WTC11 (cell line): Measurements from ENCODE around the gene MYO1A. TPM values are rescaled to one million over a fixed set of nuclear protein-coding genes. Genes with fewer than 3 reads are reported as not detected.

Experiments used
- ATAC-seq: fragments of 200-7000 bp; cut with Tn5 transposase; 2 replicates; pipeline ENCODE4 v1.10.0; 2021; ENCODE audit warnings: mild to moderate bottlenecking, moderate library complexity
- CTCF ChIA-PET: fragments of 300-600 bp; sonication (Branson Sonifier 250); formaldehyde crosslinking; loops from one replicate; lab custom pipeline; 2021; ENCODE audit warnings: antibody characterized with exemption; lab: Charles Lee
- POLR2A ChIA-PET: fragments of 350-600 bp; sonication (Branson Sonifier 250); formaldehyde crosslinking; loops from one replicate; lab custom pipeline; 2021; ENCODE audit warnings: antibody characterized with exemption; lab: Charles Lee
- DNase-seq: peaks from one replicate; pipeline ENCODE4 v3.0.0; 2021; ENCODE audit warnings: low spot score
- H3K27ac Mint-ChIP-seq: 2 replicates; pipeline ENCODE4 v1.8.0; 2021; ENCODE audit warnings: mixed read lengths
- H3K27me3 Mint-ChIP-seq: 2 replicates; pipeline ENCODE4 v1.8.0; 2021; ENCODE audit warnings: low read depth, mild to moderate bottlenecking, moderate library complexity, mixed read lengths
- H3K36me3 Mint-ChIP-seq: 2 replicates; pipeline ENCODE4 v1.8.0; 2021; ENCODE audit warnings: mixed read lengths
- H3K4me1 Mint-ChIP-seq: 2 replicates; pipeline ENCODE4 v1.8.0; 2022; ENCODE audit warnings: mixed read lengths
- H3K4me3 Mint-ChIP-seq: 2 replicates; pipeline ENCODE4 v1.8.0; 2021; ENCODE audit warnings: mild to moderate bottlenecking, moderate library complexity, mixed read lengths
- H3K9me3 Mint-ChIP-seq: 2 replicates; pipeline ENCODE4 v1.8.0; 2021; ENCODE audit warnings: mixed read lengths
- ATF2 ChIP-seq: sonication (generic); formaldehyde crosslinking; IDR thresholded peaks from 2 replicates; pipeline ENCODE4 v1.8.1; 2022; ENCODE audit warnings: low read depth, missing genetic modification reagents, borderline replicate concordance
- CBFB ChIP-seq: sonication (generic); formaldehyde crosslinking; IDR thresholded peaks from 2 replicates; pipeline ENCODE4 v1.8.1; 2022; ENCODE audit warnings: mild to moderate bottlenecking, low read depth, missing genetic modification reagents
- CTCF ChIP-seq: fragments of 200-600 bp; IDR thresholded peaks from 2 replicates; pipeline ENCODE4 v1.8.0; 2022; ENCODE audit warnings: antibody characterized with exemption
- IRF1 ChIP-seq: sonication (generic); formaldehyde crosslinking; IDR thresholded peaks from 2 replicates; pipeline ENCODE4 v1.8.0; 2023; ENCODE audit warnings: missing genetic modification reagents
- PRDM15 ChIP-seq: sonication (generic); formaldehyde crosslinking; IDR thresholded peaks from 2 replicates; pipeline ENCODE4 v1.8.0; 2022; ENCODE audit warnings: missing genetic modification reagents
- STAT6 ChIP-seq: sonication (generic); formaldehyde crosslinking; conservative IDR thresholded peaks from 2 replicates; pipeline ENCODE4 v1.8.1; 2023; ENCODE audit warnings: mild to moderate bottlenecking, low read depth, missing genetic modification reagents, moderate library complexity
- TP53 ChIP-seq: sonication (generic); formaldehyde crosslinking; IDR thresholded peaks from 2 replicates; pipeline ENCODE4 v1.8.1; 2023; ENCODE audit warnings: mild to moderate bottlenecking, missing genetic modification reagents
- USF2 ChIP-seq: sonication (generic); formaldehyde crosslinking; IDR thresholded peaks from 2 replicates; pipeline ENCODE4 v1.8.1; 2023; ENCODE audit warnings: mild to moderate bottlenecking, missing genetic modification reagents, moderate library complexity
- ZNF396 ChIP-seq: fragments of 250-450 bp; sonication (Bioruptor Pico); IDR thresholded peaks from 2 replicates; pipeline ENCODE4 v1.8.0; 2021; ENCODE audit warnings: mild to moderate bottlenecking, moderate library complexity, borderline replicate concordance
- ZNF425 ChIP-seq: fragments of 250-450 bp; sonication (Bioruptor Pico); conservative IDR thresholded peaks from 2 replicates; pipeline ENCODE4 v1.9.0; 2021; ENCODE audit warnings: mild to moderate bottlenecking
- ZNF512 ChIP-seq: sonication (generic); formaldehyde crosslinking; IDR thresholded peaks from 2 replicates; pipeline ENCODE4 v1.8.1; 2022; ENCODE audit warnings: missing genetic modification reagents, borderline replicate concordance
- total RNA-seq: library from RNA; stranded (reverse); gene quantifications from 3 replicates; pipeline ENCODE4 v1.2.3, GENCODE V29; 2021

MYO1A gene
- total RNA-seq, 1 experiment from 2014 or later: 0.87 TPM

GRCh38 chr12:57044889-57045288 is 5.0 kb downstream of the MYO1A start:
- TF ChIP-seq ZNF512 (CRISPR knock-in tag) (no peak), PRDM15 (CRISPR knock-in tag) (no peak), USF2 (CRISPR knock-in tag) (no peak), ATF2 (CRISPR knock-in tag) (no peak), ZNF425 (no peak), IRF1 (CRISPR knock-in tag) (no peak), TP53 (CRISPR knock-in tag) (no peak), ZNF396 (CRISPR knock-in tag) (no peak), CTCF (no peak), CBFB (no peak), STAT6 (CRISPR knock-in tag) (no peak)
- ChIA-PET POLR2A (no interaction called here), CTCF (no interaction called here)
- H3K4me1 Mint-ChIP-seq: no peaks in the 10 kb centered on the region
- no peaks in the 10 kb centered on the region for H3K36me3 Mint-ChIP-seq
- DNase-seq: no peak
- H3K27ac Mint-ChIP-seq: no peak overlapping the region
- H3K9me3 Mint-ChIP-seq: no peaks in the 10 kb centered on the region
- peaks cover 10% of the 10 kb centered on the region; the same call in 1 of the 2 replicates for H3K27me3 Mint-ChIP-seq
- no peak overlapping the region for H3K4me3 Mint-ChIP-seq
- no peak for ATAC-seq
